Measurements from ENCODE around the gene UBE2QL1.

- TF ChIP-seq ZNF274 (IDR thresholded peaks at IDR 0.05; ENCODE audit: low read depth, low read length) = no peak
- TF ChIP-seq YY1 (IDR thresholded peaks at IDR 0.05; ENCODE audit: insufficient read depth, insufficient read length) = no peak
- no peak for TF ChIP-seq SUZ12 (IDR thresholded peaks at IDR 0.05; ENCODE audit: extremely low read depth, insufficient read depth, insufficient read length)
Observed at GRCh38 chr5:6435356-6435755, 13.3 kb upstream of the UBE2QL1 start.

Data from NT2/D1 (cell line).